Endothelial cell of umbilical vein (primary cell): ENCODE data around the gene ZNF334. TPM values are rescaled to one million over a fixed set of nuclear protein-coding genes. Genes with fewer than 3 reads are reported as not detected.

Experiments used
- BruUV-seq: library from RNA; stranded (reverse); fragments of 400-500 nt; replicated peaks from 2 replicates; lab custom pipeline; 2021; lab: Mats Ljungman, UMichigan
- CTCF ChIA-PET: fragments of 300-600, 350-600 bp; sonication (Branson Sonifier 250); formaldehyde crosslinking; loops from one replicate; lab custom pipeline; 2021; ENCODE audit warnings: antibody characterized with exemption, inconsistent platforms; lab: Charles Lee
- POLR2A ChIA-PET: fragments of 300-600, 350-600 bp; sonication (Branson Sonifier 250); formaldehyde crosslinking; loops from one replicate; lab custom pipeline; 2021; ENCODE audit warnings: antibody characterized with exemption, inconsistent platforms; lab: Charles Lee
- DNase-seq: peaks from one replicate; pipeline ENCODE4 v3.0.0-alpha.2; 2011; ENCODE audit warnings: low read depth, low spot score
- FAIRE-seq: peaks from 2 replicates; lab custom pipeline; 2011; peaks lifted over from hg19 to GRCh38; lab: Jason Lieb, UNC
- H2AFZ ChIP-seq: 2 replicates; pipeline ENCODE4 v1.6.0; 2012; ENCODE audit warnings: low read depth, low read length, control low read depth, inconsistent platforms
- H3K27ac ChIP-seq: 2 replicates; pipeline ENCODE4 v1.5.1; 2011; ENCODE audit warnings: low read depth, mild to moderate bottlenecking, control low read depth, low read length, moderate library complexity; ENCODE audit not compliant: insufficient read depth
- H3K27me3 ChIP-seq, 2 experiments: 2 replicates each; pipeline versions ENCODE4 v1.6.0 to v1.6.1; 2011; ENCODE audit warnings: low read length in 2 of 2, mixed read lengths in 1 of 2; ENCODE audit not compliant: control insufficient read depth in 2 of 2, insufficient read depth in 2 of 2
- H3K36me3 ChIP-seq, 2 experiments: 2 replicates in 1 of 2; 3 replicates in 1 of 2; pipeline ENCODE4 v1.5.1; 2011; ENCODE audit warnings: low read length in 2 of 2, mild to moderate bottlenecking in 1 of 2, moderate library complexity in 1 of 2; ENCODE audit not compliant: control insufficient read depth in 2 of 2, insufficient read depth in 2 of 2; ENCODE audit errors: extremely low read depth in 1 of 2
- H3K4me1 ChIP-seq: 3 replicates; pipeline ENCODE4 v1.5.1; 2011; ENCODE audit warnings: mild to moderate bottlenecking, low read length; ENCODE audit not compliant: control insufficient read depth, insufficient read depth; ENCODE audit errors: extremely low read depth
- H3K4me2 ChIP-seq: 2 replicates; pipeline ENCODE4 v1.6.1; 2011; ENCODE audit warnings: low read length, control low read depth, mixed read lengths; ENCODE audit not compliant: insufficient read depth
- H3K4me3 ChIP-seq, 3 experiments: fragments of 200-600 bp in 1 of 3; sonication (generic), shearing (Covaris generic) in 1 of 3; replicated peaks in 1 of 3; 2 replicates each; pipeline ENCODE4 v1.5.1; 2011 to 2016; ENCODE audit warnings: control low read depth in 3 of 3, low read length in 3 of 3, mild to moderate bottlenecking in 2 of 3, inconsistent platforms in 1 of 3, low read depth in 1 of 3, moderate library complexity in 1 of 3; ENCODE audit not compliant: insufficient read depth in 1 of 3
- H3K79me2 ChIP-seq: 2 replicates; pipeline ENCODE4 v1.6.0; 2012; ENCODE audit warnings: low read length, inconsistent platforms; ENCODE audit not compliant: control insufficient read depth, insufficient read depth
- H3K9ac ChIP-seq: replicated peaks from 2 replicates; pipeline ENCODE3; 2011; ENCODE audit warnings: low read length, control low read depth; ENCODE audit not compliant: insufficient read depth; ENCODE audit errors: extremely low read depth
- H3K9me1 ChIP-seq: replicated peaks from 3 replicates; pipeline ENCODE4 v1.6.0; 2011; ENCODE audit warnings: mild to moderate bottlenecking, low read length; ENCODE audit not compliant: control insufficient read depth, insufficient read depth; ENCODE audit errors: extremely low read depth
- H3K9me3 ChIP-seq: replicated peaks from 2 replicates; pipeline ENCODE4 v1.5.1; 2012; ENCODE audit warnings: low read length, inconsistent platforms; ENCODE audit not compliant: control insufficient read depth, insufficient read depth
- H4K20me1 ChIP-seq: replicated peaks from 2 replicates; pipeline ENCODE3; 2011; ENCODE audit warnings: mild to moderate bottlenecking, low read length; ENCODE audit not compliant: control insufficient read depth, insufficient read depth; ENCODE audit errors: extremely low read depth
- CTCF ChIP-seq, 2 donors: IDR thresholded peaks; 1 replicate in 1 of 2; 2 replicates in 1 of 2; pipeline ENCODE4 v1.5.1; 2011; ENCODE audit warnings: low read length in 2 of 2, mild to moderate bottlenecking in 2 of 2, moderate library complexity in 2 of 2, control low read depth in 1 of 2, inconsistent platforms in 1 of 2, low read depth in 1 of 2; ENCODE audit not compliant: insufficient read depth in 1 of 2; ENCODE audit errors: extremely low read depth in 1 of 2
- EZH2 ChIP-seq: IDR thresholded peaks from 2 replicates; pipeline ENCODE4 v1.6.1; 2012; ENCODE audit warnings: borderline replicate concordance, low read depth, mild to moderate bottlenecking, moderate library complexity, low read length, inconsistent platforms; ENCODE audit not compliant: severe bottlenecking
- FOS ChIP-seq: IDR thresholded peaks from 2 replicates; pipeline ENCODE4 v1.6.1; 2011; ENCODE audit warnings: mild to moderate bottlenecking, low read length, moderate library complexity, borderline replicate concordance; ENCODE audit not compliant: insufficient read depth
- JUN ChIP-seq: IDR thresholded peaks from 2 replicates; pipeline ENCODE4 v1.6.1; 2011; ENCODE audit warnings: borderline replicate concordance, low read depth; ENCODE audit not compliant: insufficient read length, insufficient read depth
- MYC ChIP-seq: IDR thresholded peaks from one replicate; pipeline ENCODE4 v1.6.1; 2011; ENCODE audit warnings: mild to moderate bottlenecking, low read depth, low read length
- POLR2AphosphoS5 ChIP-seq: IDR thresholded peaks from 2 replicates; pipeline ENCODE4 v1.6.1; 2012; ENCODE audit warnings: low read depth, mild to moderate bottlenecking, control low read depth, low read length, moderate library complexity; ENCODE audit not compliant: insufficient read depth
- dilution Hi-C: fragments of 300-500 bp; cut with MboI; formaldehyde crosslinking; loops from one replicate; pipeline ENCODE4 v1.15.0; 2019; ENCODE audit warnings: low sequenced_read_pairs; ENCODE audit not compliant: extremely low pct_ligation_motif_present
- intact Hi-C: fragments of 100-400 bp; cut with micrococcal nuclease; formaldehyde crosslinking; loops from one replicate; pipeline ENCODE4 v1.10.0; 2022
- polyA plus RNA-seq, 4 experiments: library from polyadenylated mRNA; depleted of rRNA in 3 of 4; stranded (reverse) in 3 of 4; unstranded in 1 of 4; fragments of >200 nt; gene quantifications; 2 replicates each; pipeline versions ENCODE4 v1.2.1 to v1.2.3, GENCODE V29; 2011 to 2012; ENCODE audit warnings: missing spikeins in 1 of 4
- total RNA-seq: library from RNA; stranded (reverse); gene quantifications from 2 replicates; pipeline ENCODE4 v1.2.3, GENCODE V29; 2021

The ZNF334 gene
- total and polyA plus RNA-seq, 2 donors (not counting 3 experiments of a cell fraction or from before 2014, with no cell fraction given): 0.08 to 1.6 TPM

GRCh38 chr20:46485431-46485830 lies 27.9 kb downstream of the ZNF334 start:
- no peak overlapping the region for H3K4me2 ChIP-seq
- POLR2A ChIA-PET: no interaction called here
- peaks cover 0 to 9% of the 10 kb centered on the region in 2 experiments for H3K27me3 ChIP-seq
- dilution Hi-C loops (no loop called here), intact Hi-C loops (no loop called here)
- H3K9me1 ChIP-seq: no peaks in the 10 kb centered on the region
- H3K79me2 ChIP-seq: no peaks in the 10 kb centered on the region
- H3K4me3 ChIP-seq: no peak overlapping the region
- TF ChIP-seq JUN: no peak
- TF ChIP-seq MYC: no peak
- no peak for TF ChIP-seq FOS
- TF ChIP-seq POLR2AphosphoS5: no peak
- no peak for TF ChIP-seq EZH2
- no peak for TF ChIP-seq CTCF (IDR thresholded peaks at IDR 0.05; ENCODE audit: extremely low read depth in 1 of 2, insufficient read depth in 1 of 2, low read depth in 1 of 2, low read length in 2 of 2)
- H3K9ac ChIP-seq: no peak overlapping the region
- H3K27ac ChIP-seq: no peak overlapping the region
- FAIRE-seq (no peak), DNase-seq (no peak)
- CTCF ChIA-PET: interaction anchor here (0.7 to 1.7 kb wide), 6 partner anchors 9 to 357 kb away, joined by 3 to 7 read pairs (median 3); no protein-coding TSS in a partner anchor
- no TSS peak for BruUV-seq
- H2AFZ ChIP-seq: no peak overlapping the region
- no peaks in the 10 kb centered on the region for H3K9me3 ChIP-seq
- H4K20me1 ChIP-seq: no peaks in the 10 kb centered on the region
- H3K36me3 ChIP-seq: no peaks in the 10 kb centered on the region
- H3K4me1 ChIP-seq: no peaks in the 10 kb centered on the region
